Measurements from ENCODE around the gene C18orf54.

DNA sequence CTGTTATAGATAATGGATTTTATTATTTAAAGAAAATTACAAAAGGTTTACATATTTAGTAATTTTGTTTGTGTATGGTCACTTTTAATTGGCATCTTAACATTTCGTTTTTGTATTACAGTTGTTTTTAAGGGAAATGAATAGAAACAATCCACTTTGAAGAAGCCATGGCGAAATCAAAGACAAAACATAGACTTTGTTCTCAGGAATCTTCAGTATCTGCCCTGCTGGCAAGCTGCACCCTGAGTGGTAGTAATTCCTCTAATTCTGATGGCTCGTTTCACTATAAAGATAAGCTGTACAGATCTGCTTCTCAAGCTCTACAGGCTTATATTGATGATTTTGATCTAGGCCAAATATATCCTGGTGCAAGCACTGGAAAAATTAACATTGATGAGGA lies 2.7 kb downstream of the C18orf54 start:
- TF ChIP-seq CTCF (IDR thresholded peaks at IDR 0.05) (no peak), POLR2A (IDR thresholded peaks at IDR 0.05) (no peak)
